GM19467 (cell line): ENCODE measurements around the gene PRKAG1.
A peak's percentile ranks its signal among the peaks of the same experiment; 100 is the strongest.
"Not testable (repeated sequence)": the region's sequence is repeated elsewhere in the genome, so short reads cannot be mapped to it uniquely, and the experiment has no call there.

Experiments
- ATAC-seq: cut with Tn5 transposase; IDR thresholded peaks from one replicate; pipeline ENCODE4 v1.9.1; 2021; ENCODE audit warnings: mild to moderate bottlenecking, moderate library complexity; ENCODE audit not compliant: unreplicated experiment

The PRKAG1 gene

GRCh38 chr12:49018261-49019119 is at the start of gene PRKAG1:
Gene PRKAG1 (minus strand): TSS chr12:49018776. CDS start chr12:49018740, 36 bp downstream.
- ATAC-seq = peak; percentile 87

GRCh38 chr12:49066120-49066519 is 47.5 kb upstream of the PRKAG1 start:
- no peak for ATAC-seq

- ATAC-seq = no peak
These were observed 46.2 kb upstream of the PRKAG1 start for GRCh38 chr12:49064767-49065152.

GRCh38 chr12:49061916-49062315 is 43.3 kb upstream of the PRKAG1 start:
- ATAC-seq = not testable (repeated sequence)

- ATAC-seq = no peak
These were observed 42.6 kb upstream of the PRKAG1 start for GRCh38 chr12:49061157-49061650.

- ATAC-seq = peak; percentile 44
These were observed 41.9 kb upstream of the PRKAG1 start, which contains the start of gene KMT2D for GRCh38 chr12:49060237-49061156. Gene KMT2D (minus strand): TSS chr12:49060794. CDS start chr12:49055324, 5,470 bp downstream.

GRCh38 chr12:49059299-49060171 is 41.0 kb upstream of the PRKAG1 start:
- peak; percentile 12 for ATAC-seq

- no peak for ATAC-seq
These were observed 40.4 kb upstream of the PRKAG1 start for GRCh38 chr12:49059045-49059298.

- ATAC-seq = no peak
These were observed 39.9 kb upstream of the PRKAG1 start for GRCh38 chr12:49058366-49059044.

GRCh38 chr12:49057888-49058287 is 39.3 kb upstream of the PRKAG1 start:
- no peak for ATAC-seq

- peak; percentile 45 for ATAC-seq
These were observed 37.6 kb upstream of the PRKAG1 start for GRCh38 chr12:49055978-49056754.

- ATAC-seq = no peak
These were observed 36.5 kb upstream of the PRKAG1 start for GRCh38 chr12:49055092-49055491.

GRCh38 chr12:49054524-49054923 is 35.9 kb upstream of the PRKAG1 start:
- ATAC-seq = no peak

- no peak for ATAC-seq
These were observed 35.5 kb upstream of the PRKAG1 start for GRCh38 chr12:49054096-49054495.

- ATAC-seq = no peak
These were observed 34.1 kb upstream of the PRKAG1 start for GRCh38 chr12:49052451-49053208.

- no peak for ATAC-seq
These were observed 33.3 kb upstream of the PRKAG1 start for GRCh38 chr12:49051777-49052438.

GRCh38 chr12:49051373-49051764 is 32.8 kb upstream of the PRKAG1 start:
- no peak for ATAC-seq
